ENCODE results near the gene PPP2R5B. TPM values are rescaled to one million over a fixed set of nuclear protein-coding genes. Genes with fewer than 3 reads are reported as not detected.
A peak's percentile ranks its signal among the peaks of the same experiment; 100 is the strongest.

The PPP2R5B gene
- polyA plus RNA-seq, 1 experiment, result 18.5 TPM

GRCh38 chr11:64892838-64893193 is 31.7 kb upstream of the PPP2R5B start:
- H3K36me3 ChIP-seq (ENCODE audit: control insufficient read depth, insufficient read depth, low read length), result peaks cover 10% of the 10 kb centered on the region
- no peaks in the 10 kb centered on the region for H3K27me3 ChIP-seq (ENCODE audit: control insufficient read depth, insufficient read depth, low read length)
- TF ChIP-seq CTCF (IDR thresholded peaks at IDR 0.05; ENCODE audit: insufficient read depth, low read depth, low read length), result no peak
- ChIA-PET POLR2A (no interaction called here), CTCF (interaction anchor here (2.3 to 29.7 kb wide), 3 partner anchors 9 to 37 kb away, joined by 8 to 797 read pairs (median 32); partner anchors contain the start of gene CDC42BPG)
- DNase-seq (ENCODE audit: low read depth), result no peak
- no peak overlapping the region for H3K4me3 ChIP-seq (ENCODE audit: low read depth, low read length)

- POLR2A ChIA-PET, result no interaction called here
- no peak for DNase-seq (ENCODE audit: low read depth)
These were observed 31.1 kb upstream of the PPP2R5B start for GRCh38 chr11:64893194-64894069.

GRCh38 chr11:64894070-64894811 is 30.2 kb upstream of the PPP2R5B start:
- H3K4me3 ChIP-seq (ENCODE audit: low read depth, low read length), result no peak overlapping the region
- peak; percentile 94 for TF ChIP-seq CTCF (IDR thresholded peaks at IDR 0.05; ENCODE audit: insufficient read depth, low read depth, low read length)
- peaks cover 14% of the 10 kb centered on the region for H3K36me3 ChIP-seq (ENCODE audit: control insufficient read depth, insufficient read depth, low read length)
- DNase-seq (ENCODE audit: low read depth), result no peak
- ChIA-PET POLR2A (interaction anchor here (0.6 kb wide), 1 partner anchor 35 kb away, joined by 3 read pairs; no protein-coding TSS in a partner anchor), CTCF (interaction anchor here (0.6 to 29.7 kb wide), 16 partner anchors 9 to 203 kb away, joined by 3 to 797 read pairs (median 6); partner anchors contain the start of genes ARL2, BATF2 and CDC42BPG)
- H3K27me3 ChIP-seq (ENCODE audit: control insufficient read depth, insufficient read depth, low read length), result no peaks in the 10 kb centered on the region

More at GRCh38 chr11:64893194-64894069, 31.1 kb upstream of the PPP2R5B start:
- CTCF ChIA-PET, result interaction anchor here (0.6 to 29.7 kb wide), 13 partner anchors 10 to 204 kb away, joined by 3 to 797 read pairs (median 6); partner anchors contain the start of genes ARL2, BATF2 and CDC42BPG
- H3K4me3 ChIP-seq (ENCODE audit: low read depth, low read length), result no peak overlapping the region
- H3K27me3 ChIP-seq (ENCODE audit: control insufficient read depth, insufficient read depth, low read length), result no peaks in the 10 kb centered on the region
- TF ChIP-seq CTCF (IDR thresholded peaks at IDR 0.05; ENCODE audit: insufficient read depth, low read depth, low read length), result no peak
- H3K36me3 ChIP-seq (ENCODE audit: control insufficient read depth, insufficient read depth, low read length), result peaks cover 12% of the 10 kb centered on the region

GRCh38 chr11:64894812-64895452 is 29.6 kb upstream of the PPP2R5B start:
- H3K4me3 ChIP-seq (ENCODE audit: low read depth, low read length), result no peak overlapping the region
- peaks cover 14% of the 10 kb centered on the region for H3K36me3 ChIP-seq (ENCODE audit: control insufficient read depth, insufficient read depth, low read length)
- ChIA-PET CTCF (interaction anchor here (0.9 to 29.7 kb wide), 13 partner anchors 9 to 120 kb away, joined by 3 to 797 read pairs (median 6); partner anchors contain the start of genes ARL2 and CDC42BPG), POLR2A (interaction anchor here (0.6 kb wide), 1 partner anchor 35 kb away, joined by 3 read pairs; no protein-coding TSS in a partner anchor)
- H3K27me3 ChIP-seq (ENCODE audit: control insufficient read depth, insufficient read depth, low read length), result no peaks in the 10 kb centered on the region
- TF ChIP-seq CTCF (IDR thresholded peaks at IDR 0.05; ENCODE audit: insufficient read depth, low read depth, low read length), result no peak
- no peak for DNase-seq (ENCODE audit: low read depth)
